GM18909 (cell line): Measurements from ENCODE around the gene KCNJ10.
"Not testable (repeated sequence)": the region's sequence is repeated elsewhere in the genome, so short reads cannot be mapped to it uniquely, and the experiment has no call there.

ENCODE experiments used
- ATAC-seq: cut with Tn5 transposase; IDR thresholded peaks from one replicate; pipeline ENCODE4 v1.9.1; 2021; ENCODE audit warnings: mild to moderate bottlenecking; ENCODE audit not compliant: unreplicated experiment, poor library complexity

Gene KCNJ10

GRCh38 chr1:160069460-160070231, at the start of gene KCNJ10:
Gene KCNJ10, minus strand, starts transcription at chr1:160070160. Its CDS starts 27,628 bp downstream, at chr1:160042532.
- ATAC-seq, result no peak

GRCh38 chr1:160118928-160119327, 49.0 kb upstream of the KCNJ10 start:
- ATAC-seq, result no peak

GRCh38 chr1:160117709-160118183, 47.8 kb upstream of the KCNJ10 start:
- ATAC-seq, result no peak

GRCh38 chr1:160117300-160117699, 47.3 kb upstream of the KCNJ10 start:
- ATAC-seq, result no peak

- no peak for ATAC-seq
Observed at GRCh38 chr1:160116283-160117147, 46.6 kb upstream of the KCNJ10 start.

- ATAC-seq, result no peak
Observed at GRCh38 chr1:160115545-160116282, 45.8 kb upstream of the KCNJ10 start, which contains the start of gene ATP1A2. Gene ATP1A2, plus strand, starts transcription at chr1:160115759. Its CDS starts 103 bp downstream, at chr1:160115862.

GRCh38 chr1:160114085-160114484, 44.1 kb upstream of the KCNJ10 start:
- no peak for ATAC-seq

GRCh38 chr1:160113407-160113806, 43.4 kb upstream of the KCNJ10 start:
- no peak for ATAC-seq

- ATAC-seq, result no peak
Observed at GRCh38 chr1:160112357-160112756, 42.4 kb upstream of the KCNJ10 start.

- not testable (repeated sequence) for ATAC-seq
Observed at GRCh38 chr1:160111462-160111861, 41.5 kb upstream of the KCNJ10 start.

GRCh38 chr1:160109686-160110085, 39.7 kb upstream of the KCNJ10 start:
- no peak for ATAC-seq

- ATAC-seq, result no peak
Observed at GRCh38 chr1:160108888-160109662, 39.1 kb upstream of the KCNJ10 start.

- no peak for ATAC-seq
Observed at GRCh38 chr1:160107512-160107911, 37.6 kb upstream of the KCNJ10 start.

GRCh38 chr1:160105155-160105554, 35.2 kb upstream of the KCNJ10 start:
- no peak for ATAC-seq

GRCh38 chr1:160104486-160104885, 34.5 kb upstream of the KCNJ10 start:
- ATAC-seq, result no peak

GRCh38 chr1:160103658-160104408, 33.9 kb upstream of the KCNJ10 start:
- no peak for ATAC-seq

GRCh38 chr1:160101717-160102522, 32.0 kb upstream of the KCNJ10 start:
- ATAC-seq, result no peak

- peak; percentile 33 for ATAC-seq
Observed at GRCh38 chr1:160101037-160101716, 31.2 kb upstream of the KCNJ10 start.
